HG03571 (cell line): ENCODE measurements around the gene SEMA3C.

ENCODE experiments used
- ATAC-seq: cut with Tn5 transposase; IDR thresholded peaks from one replicate; pipeline ENCODE4 v1.9.1; 2021; ENCODE audit not compliant: unreplicated experiment

Gene SEMA3C

GRCh38 chr7:80890426-80891258 lies 28.2 kb downstream of the SEMA3C start:
- no peak for ATAC-seq

GRCh38 chr7:80889525-80889924 lies 29.3 kb downstream of the SEMA3C start:
- no peak for ATAC-seq

GRCh38 chr7:80885757-80886156 lies 33.1 kb downstream of the SEMA3C start:
- no peak for ATAC-seq

- ATAC-seq = no peak
These were observed 34.2 kb downstream of the SEMA3C start for GRCh38 chr7:80884511-80885195.

GRCh38 chr7:80883154-80884025 lies 35.5 kb downstream of the SEMA3C start:
- ATAC-seq = no peak

GRCh38 chr7:80882213-80882801 lies 36.5 kb downstream of the SEMA3C start:
- ATAC-seq = no peak

- ATAC-seq = no peak
These were observed 37.4 kb downstream of the SEMA3C start for GRCh38 chr7:80881351-80881900.

GRCh38 chr7:80879849-80880248 lies 39.0 kb downstream of the SEMA3C start:
- ATAC-seq = no peak

GRCh38 chr7:80876894-80877414 lies 41.9 kb downstream of the SEMA3C start:
- ATAC-seq = no peak

GRCh38 chr7:80875537-80876120 lies 43.2 kb downstream of the SEMA3C start:
- no peak for ATAC-seq

- ATAC-seq = no peak
These were observed 45.7 kb downstream of the SEMA3C start for GRCh38 chr7:80873140-80873539.

- ATAC-seq = no peak
These were observed 47.6 kb downstream of the SEMA3C start for GRCh38 chr7:80871228-80871627.

- ATAC-seq = no peak
These were observed 48.0 kb downstream of the SEMA3C start for GRCh38 chr7:80870813-80871212.

GRCh38 chr7:80869821-80870751 lies 48.8 kb downstream of the SEMA3C start:
- no peak for ATAC-seq

- ATAC-seq = no peak
These were observed 49.6 kb downstream of the SEMA3C start for GRCh38 chr7:80869106-80869784.

- no peak for ATAC-seq
These were observed 50.3 kb downstream of the SEMA3C start for GRCh38 chr7:80868566-80868965.

GRCh38 chr7:80860554-80860953 lies 58.3 kb downstream of the SEMA3C start:
- ATAC-seq = no peak

GRCh38 chr7:80859272-80859970 lies 59.4 kb downstream of the SEMA3C start:
- ATAC-seq = no peak
